ENCODE measurements around the gene GUCY1B1. TPM values are rescaled to one million over a fixed set of nuclear protein-coding genes. Genes with fewer than 3 reads are reported as not detected.

The GUCY1B1 gene
- total RNA-seq, 1 experiment from 2014 or later, result 0.50 TPM

DNA sequence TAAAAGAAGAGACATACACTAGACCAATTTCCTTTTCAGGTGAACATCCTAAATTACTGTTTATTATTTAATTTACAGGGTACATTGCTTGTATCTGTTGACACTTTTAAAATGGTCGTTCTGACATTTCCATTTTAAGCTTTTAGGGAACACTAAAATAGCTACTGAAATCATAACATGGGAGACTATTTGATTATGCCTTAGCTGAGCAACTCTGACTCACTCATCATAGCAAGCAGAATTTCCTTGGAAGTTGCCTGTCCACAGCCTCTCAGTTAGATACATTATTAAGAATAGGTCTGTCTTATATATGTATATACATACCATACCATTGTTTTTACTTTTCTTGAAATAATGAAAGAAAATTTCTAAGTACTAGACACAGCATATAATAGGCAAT, 22.0 kb downstream of the GUCY1B1 start:
- H2BK120ac ChIP-seq (ENCODE audit: low read depth, low read length, poor library complexity, severe bottlenecking), result no peak overlapping the region
- no peak overlapping the region for H2BK20ac ChIP-seq (ENCODE audit: low read depth, low read length, poor library complexity, severe bottlenecking)
- H2BK5ac ChIP-seq (ENCODE audit: insufficient read length, low read length), result no peak overlapping the region
- WGBS (ENCODE audit: extremely low coverage, insufficient read length, low lambda C conversion rate), result no CpG with 5 or more reads among the region's 1 CpG
- Mint-ChIP-seq H3K9me3 (no peaks in the 10 kb centered on the region), H3K36me3 (ENCODE audit: insufficient read depth in 1 of 3, low read depth in 3 of 3) (no peaks in the 10 kb centered on the region), H3K4me1 (peaks cover 4 to 7% of the 10 kb centered on the region in 2 experiments; a peak in 2 of 4 replicates), H3K27me3 (ENCODE audit: low read depth) (no peaks in the 10 kb centered on the region), H3K4me3 (no peak overlapping the region), H3K27ac (no peak overlapping the region)
- H2BK15ac ChIP-seq (ENCODE audit: low read depth, low read length), result no peak overlapping the region
- H4K5ac ChIP-seq (ENCODE audit: insufficient read length, low read depth, low read length), result no peak overlapping the region
- no peak overlapping the region for H4K91ac ChIP-seq (ENCODE audit: insufficient read length, low read depth, low read length)
- H4K20me1 ChIP-seq (ENCODE audit: control insufficient read depth, insufficient read depth, insufficient read length), result no peaks in the 10 kb centered on the region
- no peak overlapping the region for H3K4me2 ChIP-seq (ENCODE audit: insufficient read depth, insufficient read length, low read length)
- no peak overlapping the region for H2AK5ac ChIP-seq (ENCODE audit: insufficient read length, low read length)
- no peak overlapping the region for H2BK12ac ChIP-seq (ENCODE audit: insufficient read length, low read depth, low read length)
- H3K27ac ChIP-seq (ENCODE audit: insufficient read length, low read depth, low read length), result no peak overlapping the region
- H2AFZ ChIP-seq (ENCODE audit: low read length), result no peak overlapping the region
- H3K23me2 ChIP-seq (ENCODE audit: insufficient read length, low read depth, low read length, poor library complexity, severe bottlenecking), result no peaks in the 10 kb centered on the region
- TF ChIP-seq, protein P1, sequence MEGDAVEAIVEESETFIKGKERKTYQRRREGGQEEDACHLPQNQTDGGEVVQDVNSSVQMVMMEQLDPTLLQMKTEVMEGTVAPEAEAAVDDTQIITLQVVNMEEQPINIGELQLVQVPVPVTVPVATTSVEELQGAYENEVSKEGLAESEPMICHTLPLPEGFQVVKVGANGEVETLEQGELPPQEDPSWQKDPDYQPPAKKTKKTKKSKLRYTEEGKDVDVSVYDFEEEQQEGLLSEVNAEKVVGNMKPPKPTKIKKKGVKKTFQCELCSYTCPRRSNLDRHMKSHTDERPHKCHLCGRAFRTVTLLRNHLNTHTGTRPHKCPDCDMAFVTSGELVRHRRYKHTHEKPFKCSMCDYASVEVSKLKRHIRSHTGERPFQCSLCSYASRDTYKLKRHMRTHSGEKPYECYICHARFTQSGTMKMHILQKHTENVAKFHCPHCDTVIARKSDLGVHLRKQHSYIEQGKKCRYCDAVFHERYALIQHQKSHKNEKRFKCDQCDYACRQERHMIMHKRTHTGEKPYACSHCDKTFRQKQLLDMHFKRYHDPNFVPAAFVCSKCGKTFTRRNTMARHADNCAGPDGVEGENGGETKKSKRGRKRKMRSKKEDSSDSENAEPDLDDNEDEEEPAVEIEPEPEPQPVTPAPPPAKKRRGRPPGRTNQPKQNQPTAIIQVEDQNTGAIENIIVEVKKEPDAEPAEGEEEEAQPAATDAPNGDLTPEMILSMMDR (conservative IDR thresholded peaks at IDR 0.05), result no peak
- H3K56ac ChIP-seq (ENCODE audit: insufficient read length, low read depth, low read length), result no peak overlapping the region
- no peak overlapping the region for H3K9ac ChIP-seq (ENCODE audit: extremely low read depth, insufficient read length, low read length)
- no peak for DNase-seq
- H3K4me1 ChIP-seq (ENCODE audit: insufficient read depth, low read length), result no peaks in the 10 kb centered on the region
- no peaks in the 10 kb centered on the region; the same call in 1 of the 2 replicates for H3K79me2 ChIP-seq (ENCODE audit: insufficient read depth, low read length)
- no peaks in the 10 kb centered on the region for H3K27me3 ChIP-seq (ENCODE audit: insufficient read depth, low read length)
- H3K79me1 ChIP-seq (ENCODE audit: insufficient read depth, low read depth, low read length, poor library complexity, severe bottlenecking), result no peaks in the 10 kb centered on the region
- no peak overlapping the region for H3K23ac ChIP-seq (ENCODE audit: insufficient read length, low read depth, low read length)
- no peak overlapping the region for H3K18ac ChIP-seq (ENCODE audit: insufficient read length, low read depth, low read length)
- no peak overlapping the region for H3K4ac ChIP-seq (ENCODE audit: low read depth, low read length)
- H3T11ph ChIP-seq (ENCODE audit: low read length), result no peak overlapping the region
- H4K8ac ChIP-seq (replicated peaks; ENCODE audit: insufficient read length, low read depth, low read length), result no peak overlapping the region
- no peaks in the 10 kb centered on the region for H3K9me3 ChIP-seq (ENCODE audit: control insufficient read depth, low read depth, low read length)
- H3K14ac ChIP-seq (ENCODE audit: insufficient read depth, low read length), result no peak overlapping the region

All from H9 (cell line).